Fibroblast of lung (primary cell): Measurements from ENCODE around the gene RCAN3. TPM values are rescaled to one million over a fixed set of nuclear protein-coding genes. Genes with fewer than 3 reads are reported as not detected.
"Not testable (repeated sequence)": the region's sequence is repeated elsewhere in the genome, so short reads cannot be mapped to it uniquely, and the experiment has no call there.

Experiments used
- DNase-seq, 2 donors: peaks; one replicate each; pipeline versions ENCODE4 v3.0.0 to v3.0.0-alpha.2; 2010; ENCODE audit warnings: low read depth in 2 of 2
- H2AFZ ChIP-seq: 2 replicates; pipeline ENCODE4 v1.5.1; 2012; ENCODE audit warnings: low read length, control low read depth, inconsistent platforms
- H3K27ac ChIP-seq: 2 replicates; pipeline ENCODE4 v1.5.1; 2011; ENCODE audit warnings: low read length, control low read depth; ENCODE audit not compliant: insufficient read depth
- H3K27me3 ChIP-seq: 2 replicates; pipeline ENCODE4 v1.5.1; 2011; ENCODE audit warnings: mild to moderate bottlenecking, low read length; ENCODE audit not compliant: control insufficient read depth, insufficient read depth
- H3K36me3 ChIP-seq: 2 replicates; pipeline ENCODE4 v1.5.1; 2011; ENCODE audit warnings: low read length; ENCODE audit not compliant: control insufficient read depth, insufficient read depth
- H3K4me1 ChIP-seq: 2 replicates; pipeline ENCODE4 v1.5.1; 2011; ENCODE audit warnings: low read length; ENCODE audit not compliant: control insufficient read depth, insufficient read depth; ENCODE audit errors: extremely low read depth
- H3K4me2 ChIP-seq: 2 replicates; pipeline ENCODE4 v1.5.1; 2011; ENCODE audit warnings: low read length, control low read depth; ENCODE audit not compliant: insufficient read depth; ENCODE audit errors: extremely low read depth
- H3K4me3 ChIP-seq, 4 experiments: fragments of 200-600 bp in 1 of 4; sonication (generic) in 1 of 4; replicated peaks in 1 of 4; 2 replicates each; pipeline ENCODE4 v1.5.1; 2011 to 2016; ENCODE audit warnings: low read length in 4 of 4, low read depth in 3 of 4, mild to moderate bottlenecking in 3 of 4, control low read depth in 2 of 4, inconsistent platforms in 1 of 4, mixed read lengths in 1 of 4; ENCODE audit not compliant: insufficient read depth in 1 of 4; ENCODE audit errors: control extremely low read depth in 1 of 4
- H3K79me2 ChIP-seq: 2 replicates; pipeline ENCODE4 v1.5.1; 2012; ENCODE audit warnings: mild to moderate bottlenecking, low read length, inconsistent platforms; ENCODE audit not compliant: control insufficient read depth, insufficient read depth
- H3K9ac ChIP-seq: 2 replicates; pipeline ENCODE4 v1.5.1; 2011; ENCODE audit warnings: mild to moderate bottlenecking, low read length, control low read depth; ENCODE audit not compliant: insufficient read depth
- H3K9me3 ChIP-seq: 2 replicates; pipeline ENCODE4 v1.5.1; 2012; ENCODE audit warnings: low read depth, low read length; ENCODE audit not compliant: control insufficient read depth, insufficient read depth
- H4K20me1 ChIP-seq: 2 replicates; pipeline ENCODE4 v1.5.1; 2011; ENCODE audit warnings: low read length; ENCODE audit not compliant: control insufficient read depth, insufficient read depth; ENCODE audit errors: extremely low read depth
- EZH2 ChIP-seq: IDR thresholded peaks from 2 replicates; pipeline ENCODE4 v1.5.1; 2012; ENCODE audit warnings: low read length, control low read depth, mild to moderate bottlenecking; ENCODE audit errors: missing control alignments
- polyA plus RNA-seq, 2 donors: library from polyadenylated mRNA; depleted of rRNA in 1 of 2; stranded (reverse) in 1 of 2; unstranded in 1 of 2; fragments of >200 nt; gene quantifications; 2 replicates each; pipeline ENCODE4 v1.2.1, GENCODE V29; 2011 to 2012; ENCODE audit warnings: missing spikeins in 1 of 2
- total RNA-seq: library from RNA; depleted of rRNA; stranded (reverse); fragments of >200 nt; gene quantifications from 2 replicates; pipeline ENCODE4 v1.2.1, GENCODE V29; 2014
- TF ChIP-seq, protein P1 (sequence below), 2 donors: IDR thresholded peaks in 1 of 2; conservative IDR thresholded peaks in 1 of 2; 1 replicate in 1 of 2; 2 replicates in 1 of 2; pipeline ENCODE4 v1.5.1; 2011 to 2012; ENCODE audit warnings: low read length in 2 of 2, control low read depth in 1 of 2, inconsistent platforms in 1 of 2, low read depth in 1 of 2, mild to moderate bottlenecking in 1 of 2

RCAN3 gene
- total and polyA plus RNA-seq, 2 donors (not counting 1 experiment from before 2014, with no cell fraction given) = 5.0 to 17.3 TPM

GRCh38 chr1:24548070-24548469 lies 45.4 kb downstream of the RCAN3 start:
- no peak overlapping the region for H3K4me2 ChIP-seq
- no peaks in the 10 kb centered on the region for H3K4me1 ChIP-seq
- H3K4me3 ChIP-seq = no peak overlapping the region
- H3K36me3 ChIP-seq = no peaks in the 10 kb centered on the region
- H2AFZ ChIP-seq = no peak overlapping the region
- no peak overlapping the region for H3K9ac ChIP-seq
- H3K9me3 ChIP-seq = no peaks in the 10 kb centered on the region
- peaks cover 9% of the 10 kb centered on the region for H3K27me3 ChIP-seq
- no peak overlapping the region for H3K27ac ChIP-seq
- TF ChIP-seq, protein P1, sequence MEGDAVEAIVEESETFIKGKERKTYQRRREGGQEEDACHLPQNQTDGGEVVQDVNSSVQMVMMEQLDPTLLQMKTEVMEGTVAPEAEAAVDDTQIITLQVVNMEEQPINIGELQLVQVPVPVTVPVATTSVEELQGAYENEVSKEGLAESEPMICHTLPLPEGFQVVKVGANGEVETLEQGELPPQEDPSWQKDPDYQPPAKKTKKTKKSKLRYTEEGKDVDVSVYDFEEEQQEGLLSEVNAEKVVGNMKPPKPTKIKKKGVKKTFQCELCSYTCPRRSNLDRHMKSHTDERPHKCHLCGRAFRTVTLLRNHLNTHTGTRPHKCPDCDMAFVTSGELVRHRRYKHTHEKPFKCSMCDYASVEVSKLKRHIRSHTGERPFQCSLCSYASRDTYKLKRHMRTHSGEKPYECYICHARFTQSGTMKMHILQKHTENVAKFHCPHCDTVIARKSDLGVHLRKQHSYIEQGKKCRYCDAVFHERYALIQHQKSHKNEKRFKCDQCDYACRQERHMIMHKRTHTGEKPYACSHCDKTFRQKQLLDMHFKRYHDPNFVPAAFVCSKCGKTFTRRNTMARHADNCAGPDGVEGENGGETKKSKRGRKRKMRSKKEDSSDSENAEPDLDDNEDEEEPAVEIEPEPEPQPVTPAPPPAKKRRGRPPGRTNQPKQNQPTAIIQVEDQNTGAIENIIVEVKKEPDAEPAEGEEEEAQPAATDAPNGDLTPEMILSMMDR (conservative IDR thresholded peaks at IDR 0.05 in 1 of 2, IDR thresholded peaks at IDR 0.05 in 1 of 2; ENCODE audit: low read depth in 1 of 2, low read length in 2 of 2) = no peak
- no peak for TF ChIP-seq EZH2
- H4K20me1 ChIP-seq = no peaks in the 10 kb centered on the region
- DNase-seq = no peak
- no peaks in the 10 kb centered on the region for H3K79me2 ChIP-seq

GRCh38 chr1:24549210-24549609 lies 46.6 kb downstream of the RCAN3 start:
- DNase-seq, H3K9ac ChIP-seq: not testable (repeated sequence)

GRCh38 chr1:24551290-24551959 lies 48.8 kb downstream of the RCAN3 start:
- no peak for DNase-seq
- no peaks in the 10 kb centered on the region for H3K79me2 ChIP-seq
- no peak overlapping the region for H3K4me2 ChIP-seq
- no peak overlapping the region for H3K27ac ChIP-seq
- H3K4me3 ChIP-seq = no peak overlapping the region
- H4K20me1 ChIP-seq = no peaks in the 10 kb centered on the region
- H3K9me3 ChIP-seq = no peaks in the 10 kb centered on the region
- H3K4me1 ChIP-seq = no peaks in the 10 kb centered on the region
- H3K27me3 ChIP-seq = peaks cover 19% of the 10 kb centered on the region
- H3K36me3 ChIP-seq = no peaks in the 10 kb centered on the region
- no peak overlapping the region for H3K9ac ChIP-seq
- H2AFZ ChIP-seq = no peak overlapping the region
- TF ChIP-seq, protein P1 (conservative IDR thresholded peaks at IDR 0.05 in 1 of 2, IDR thresholded peaks at IDR 0.05 in 1 of 2; ENCODE audit: low read depth in 1 of 2, low read length in 2 of 2) = no peak
- no peak for TF ChIP-seq EZH2

More at GRCh38 chr1:24549210-24549609, 46.6 kb downstream of the RCAN3 start:
- not testable (repeated sequence) for H3K79me2 ChIP-seq, H2AFZ ChIP-seq, H3K36me3 ChIP-seq, H3K27ac ChIP-seq, H3K4me2 ChIP-seq, H3K4me3 ChIP-seq, H4K20me1 ChIP-seq, H3K4me1 ChIP-seq, H3K9me3 ChIP-seq
- H3K27me3 ChIP-seq = peaks cover 12% of the 10 kb centered on the region
